Body of pancreas (tissue), 4 donors: ENCODE results near the gene RND1.

Source experiments
- POLR2A ChIP-seq, 3 donors: fragments of 450-650 bp; IDR thresholded peaks; one replicate each; pipeline ENCODE4 v1.6.1; 2016; ENCODE audit warnings: antibody characterized with exemption in 3 of 3, mild to moderate bottlenecking in 2 of 3
- TF ChIP-seq, protein P1 (sequence below), 7 experiments: fragments of 450-650 bp in 4 of 7; fragments of 200-600 bp in 3 of 7; sonication (generic) in 3 of 7; IDR thresholded peaks; one replicate each; pipeline ENCODE4 v1.5.1; 2016 to 2019; ENCODE audit warnings: antibody characterized with exemption in 7 of 7

DNA sequence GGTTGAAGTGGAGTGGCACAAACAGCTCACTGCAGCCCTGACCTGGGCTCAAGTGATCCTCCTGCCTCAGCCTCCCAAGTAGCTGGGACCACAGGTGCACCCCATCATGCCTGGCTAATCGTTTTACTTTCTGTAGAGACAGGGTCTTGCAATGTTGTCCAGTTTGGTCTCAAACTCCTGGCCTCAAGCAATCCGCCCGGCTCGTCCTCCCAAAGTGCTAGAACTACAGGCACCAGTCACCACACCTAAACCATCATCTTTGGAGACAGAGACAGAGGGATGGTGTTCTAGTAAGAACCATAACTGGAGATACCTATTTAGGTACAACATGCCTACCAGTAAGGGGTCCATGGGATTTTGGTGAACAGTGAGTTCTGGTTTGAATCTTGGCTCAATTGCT lies 11.2 kb downstream of the RND1 start:
- TF ChIP-seq, protein P1, sequence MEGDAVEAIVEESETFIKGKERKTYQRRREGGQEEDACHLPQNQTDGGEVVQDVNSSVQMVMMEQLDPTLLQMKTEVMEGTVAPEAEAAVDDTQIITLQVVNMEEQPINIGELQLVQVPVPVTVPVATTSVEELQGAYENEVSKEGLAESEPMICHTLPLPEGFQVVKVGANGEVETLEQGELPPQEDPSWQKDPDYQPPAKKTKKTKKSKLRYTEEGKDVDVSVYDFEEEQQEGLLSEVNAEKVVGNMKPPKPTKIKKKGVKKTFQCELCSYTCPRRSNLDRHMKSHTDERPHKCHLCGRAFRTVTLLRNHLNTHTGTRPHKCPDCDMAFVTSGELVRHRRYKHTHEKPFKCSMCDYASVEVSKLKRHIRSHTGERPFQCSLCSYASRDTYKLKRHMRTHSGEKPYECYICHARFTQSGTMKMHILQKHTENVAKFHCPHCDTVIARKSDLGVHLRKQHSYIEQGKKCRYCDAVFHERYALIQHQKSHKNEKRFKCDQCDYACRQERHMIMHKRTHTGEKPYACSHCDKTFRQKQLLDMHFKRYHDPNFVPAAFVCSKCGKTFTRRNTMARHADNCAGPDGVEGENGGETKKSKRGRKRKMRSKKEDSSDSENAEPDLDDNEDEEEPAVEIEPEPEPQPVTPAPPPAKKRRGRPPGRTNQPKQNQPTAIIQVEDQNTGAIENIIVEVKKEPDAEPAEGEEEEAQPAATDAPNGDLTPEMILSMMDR (IDR thresholded peaks at IDR 0.05): no peak
- no peak for TF ChIP-seq POLR2A (IDR thresholded peaks at IDR 0.05)
